ENCODE results near the gene FCAMR.

FCAMR gene

GRCh38 chr1:206970446-206970845 lies at the start of gene FCAMR:
Gene FCAMR (minus strand): TSS chr1:206970460. CDS start chr1:206970125, 335 bp downstream.
- DNase-seq (ENCODE audit: low read depth in 2 of 3, low spot score in 1 of 3) = no peak

- no peak for DNase-seq (ENCODE audit: low read depth in 2 of 3, low spot score in 1 of 3)
Measured at GRCh38 chr1:207019661-207020060, 49.4 kb upstream of the FCAMR start.

GRCh38 chr1:207019161-207019560 lies 48.9 kb upstream of the FCAMR start:
- no peak for DNase-seq (ENCODE audit: low read depth in 2 of 3, low spot score in 1 of 3)

- no peak for DNase-seq (ENCODE audit: low read depth in 2 of 3, low spot score in 1 of 3)
Measured at GRCh38 chr1:207018707-207019106, 48.4 kb upstream of the FCAMR start.

GRCh38 chr1:207017615-207018559 lies 47.6 kb upstream of the FCAMR start:
- no peak for DNase-seq (ENCODE audit: low read depth in 2 of 3, low spot score in 1 of 3)

- no peak for DNase-seq (ENCODE audit: low read depth in 2 of 3, low spot score in 1 of 3)
Measured at GRCh38 chr1:207015791-207016190, 45.5 kb upstream of the FCAMR start.

- no peak for DNase-seq (ENCODE audit: low read depth in 2 of 3, low spot score in 1 of 3)
Measured at GRCh38 chr1:207014728-207015127, 44.5 kb upstream of the FCAMR start.

- DNase-seq (ENCODE audit: low read depth in 2 of 3, low spot score in 1 of 3) = no peak
Measured at GRCh38 chr1:207013321-207014085, 43.2 kb upstream of the FCAMR start.

- no peak for DNase-seq (ENCODE audit: low read depth in 2 of 3, low spot score in 1 of 3)
Measured at GRCh38 chr1:207010726-207011125, 40.5 kb upstream of the FCAMR start.

GRCh38 chr1:207009945-207010344 lies 39.7 kb upstream of the FCAMR start:
- DNase-seq (ENCODE audit: low read depth in 2 of 3, low spot score in 1 of 3) = no peak

- no peak for DNase-seq (ENCODE audit: low read depth in 2 of 3, low spot score in 1 of 3)
Measured at GRCh38 chr1:207009182-207009850, 39.1 kb upstream of the FCAMR start.

GRCh38 chr1:207007352-207008033 lies 37.2 kb upstream of the FCAMR start:
- DNase-seq (ENCODE audit: low read depth in 2 of 3, low spot score in 1 of 3) = no peak

GRCh38 chr1:207006914-207007313 lies 36.7 kb upstream of the FCAMR start:
- DNase-seq (ENCODE audit: low read depth in 2 of 3, low spot score in 1 of 3) = no peak

GRCh38 chr1:207006083-207006482 lies 35.8 kb upstream of the FCAMR start:
- no peak for DNase-seq (ENCODE audit: low read depth in 2 of 3, low spot score in 1 of 3)

- DNase-seq (ENCODE audit: low read depth in 2 of 3, low spot score in 1 of 3) = peak in 2 of 3 donors; percentile 35 to 39
Measured at GRCh38 chr1:207004931-207005830, 34.9 kb upstream of the FCAMR start.

- DNase-seq (ENCODE audit: low read depth in 2 of 3, low spot score in 1 of 3) = no peak
Measured at GRCh38 chr1:207003210-207003609, 33.0 kb upstream of the FCAMR start.

- DNase-seq (ENCODE audit: low read depth in 2 of 3, low spot score in 1 of 3) = no peak
Measured at GRCh38 chr1:207002724-207003146, 32.5 kb upstream of the FCAMR start.

- no peak for DNase-seq (ENCODE audit: low read depth in 2 of 3, low spot score in 1 of 3)
Measured at GRCh38 chr1:207001492-207002245, 31.4 kb upstream of the FCAMR start.

- DNase-seq (ENCODE audit: low read depth in 2 of 3, low spot score in 1 of 3) = no peak
Measured at GRCh38 chr1:207000651-207001291, 30.5 kb upstream of the FCAMR start.

All from stimulated activated CD4-positive, alpha-beta T cell treated with anti-CD3 and anti-CD28 coated beads, Interleukin-12 subunit alpha, Interleukin-12 subunit beta, amount 100 ng/mL, for 48 hours (primary cell).